ENCODE results near the gene RLF.

Gene RLF

DNA sequence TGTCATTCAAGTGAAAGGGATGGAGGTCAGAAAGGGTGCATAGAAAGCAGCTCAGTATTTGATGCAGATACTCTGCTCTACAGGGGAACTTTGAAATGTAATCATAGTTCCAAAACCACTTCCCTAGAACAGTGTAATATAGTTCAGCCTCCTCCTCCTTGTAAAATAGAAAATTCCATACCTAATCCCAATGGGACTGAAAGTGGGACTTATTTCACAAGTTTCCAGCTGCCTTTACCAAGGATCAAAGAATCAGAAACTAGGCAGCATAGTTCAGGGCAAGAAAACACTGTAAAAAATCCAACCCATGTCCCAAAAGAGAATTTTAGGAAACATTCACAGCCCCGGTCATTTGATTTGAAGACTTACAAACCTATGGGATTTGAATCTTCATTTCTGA lies 78.4 kb downstream of the RLF start:
- DNase-seq: no peak

DNA sequence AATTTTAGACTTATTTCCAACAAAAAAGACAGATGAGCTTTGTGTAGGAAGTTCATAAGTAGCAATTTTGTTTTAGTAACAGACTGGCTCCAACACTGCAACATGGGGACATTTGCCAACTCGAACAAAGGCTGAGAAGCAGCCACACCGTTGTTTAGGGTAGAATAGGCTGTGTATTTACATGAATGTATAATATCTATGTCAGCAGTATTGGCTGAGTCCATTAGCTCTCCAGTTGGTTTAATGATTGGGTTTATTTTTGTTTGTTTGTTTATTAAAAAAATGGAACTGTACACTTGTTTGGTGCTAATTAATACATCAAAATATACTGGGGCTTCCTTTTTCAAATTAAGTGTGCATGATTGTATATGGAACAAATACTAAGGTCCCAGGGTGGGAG lies 79.2 kb downstream of the RLF start:
- DNase-seq: no peak

DNA sequence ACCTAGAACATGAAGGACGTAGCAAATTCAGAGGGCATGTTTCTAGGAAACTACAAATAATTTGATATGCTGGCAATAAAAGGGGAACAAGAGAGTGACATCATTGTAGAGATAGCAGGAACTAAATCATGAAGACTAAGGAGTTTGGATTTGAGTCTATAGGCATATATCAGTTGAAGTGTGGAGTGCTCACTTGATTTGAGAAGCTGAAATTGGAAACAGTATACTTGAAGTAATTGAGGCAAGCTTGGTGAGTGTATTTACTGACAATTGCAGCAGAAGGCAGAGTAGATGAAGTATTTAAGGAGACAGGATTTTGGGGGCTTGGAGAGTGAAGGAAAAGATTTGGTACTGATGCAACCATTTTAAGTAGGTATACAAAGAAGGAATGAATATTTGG lies 80.2 kb downstream of the RLF start:
- no peak for DNase-seq

DNA sequence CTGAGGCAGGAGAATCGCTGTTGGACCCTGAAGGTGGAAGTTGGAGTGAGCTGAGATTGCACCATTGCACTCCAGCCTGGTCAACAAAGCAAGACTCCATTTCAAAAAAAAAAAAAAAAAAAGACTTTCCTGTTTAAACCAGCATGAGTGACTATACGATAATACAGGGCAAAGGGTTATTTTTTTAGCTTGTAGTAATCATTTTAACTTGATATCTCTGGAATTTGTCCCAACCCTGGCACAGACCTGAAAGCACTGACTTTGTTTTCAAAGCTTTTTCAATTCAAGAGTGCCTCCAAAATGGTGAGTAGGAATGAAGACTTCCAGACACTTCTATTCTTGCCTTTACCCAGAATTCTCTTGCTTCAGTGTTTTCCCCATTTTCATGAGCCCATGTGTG lies 82.2 kb downstream of the RLF start:
- DNase-seq: no peak

DNA sequence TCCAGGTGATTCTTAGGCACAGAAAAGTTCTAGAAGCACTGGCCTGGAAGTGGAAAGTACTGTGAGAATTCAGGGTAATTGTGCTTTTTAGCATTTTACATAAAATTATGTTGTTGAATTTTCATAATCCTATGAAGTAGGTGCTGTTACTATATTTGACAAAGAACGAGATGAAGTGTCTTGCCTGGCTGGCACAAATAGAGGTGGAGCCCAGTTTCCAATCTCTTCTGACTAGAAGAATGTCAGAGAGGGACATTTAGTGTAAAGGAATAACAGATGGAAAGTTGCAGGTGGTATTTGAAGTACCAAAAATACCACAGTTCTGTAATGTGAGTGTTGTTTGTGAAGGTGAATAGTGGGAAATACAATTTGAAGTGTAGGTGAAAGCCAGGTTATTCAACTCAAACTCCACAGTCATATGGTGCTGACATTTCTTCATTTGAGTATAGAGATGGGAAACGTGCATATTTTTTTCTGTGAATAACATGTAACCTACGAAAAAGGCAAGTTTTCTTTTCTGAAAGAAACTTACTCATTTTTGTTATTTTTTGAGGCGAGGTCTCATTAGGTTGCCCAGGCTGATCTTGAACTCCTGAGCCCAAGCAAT lies 83.1 kb downstream of the RLF start:
- DNase-seq: no peak

DNA sequence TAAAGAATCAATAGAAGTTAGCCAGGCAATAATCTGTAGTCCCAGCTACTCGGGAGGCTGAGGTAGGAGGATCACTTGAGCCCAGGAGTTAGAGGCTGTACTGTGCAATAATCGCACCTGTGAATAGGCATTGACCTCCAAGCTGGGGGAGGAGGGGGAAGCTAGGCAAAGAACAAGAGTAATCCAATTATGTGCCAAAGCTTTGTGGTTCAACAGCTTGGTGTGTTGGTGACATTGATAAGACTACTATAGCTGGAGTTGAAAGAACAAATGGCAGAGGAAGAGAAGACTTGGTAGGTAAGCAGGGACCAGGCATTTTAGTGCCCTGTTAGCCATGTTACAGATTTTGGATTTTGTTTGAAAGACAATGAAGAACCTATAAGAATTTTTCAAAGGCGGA lies 84.5 kb downstream of the RLF start:
- DNase-seq: no peak

DNA sequence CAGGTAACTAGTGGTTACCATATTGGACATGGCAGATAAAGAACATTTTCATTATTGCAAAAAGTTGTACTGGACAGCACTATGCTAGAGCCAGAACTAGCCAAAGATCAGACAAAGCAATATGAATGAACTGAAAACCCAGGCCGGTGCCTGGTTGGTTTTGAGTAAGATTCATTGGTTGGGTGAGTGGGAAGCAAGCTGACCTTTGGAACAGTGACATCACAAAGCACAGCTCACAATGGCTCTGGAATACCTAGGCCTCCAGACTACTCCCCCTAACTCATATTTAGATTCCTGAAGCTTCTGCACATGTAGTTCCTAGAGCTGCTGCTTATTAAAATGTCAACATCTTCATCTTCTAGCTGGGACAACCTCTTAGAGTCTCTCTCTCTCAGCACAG lies 86.5 kb downstream of the RLF start, which contains the start of gene TMCO2:
TMCO2 (plus strand) TSS at position 283 of the 400 bp plus-strand sequence; CDS start at position 340, 57 bp downstream.
- DNase-seq: no peak

DNA sequence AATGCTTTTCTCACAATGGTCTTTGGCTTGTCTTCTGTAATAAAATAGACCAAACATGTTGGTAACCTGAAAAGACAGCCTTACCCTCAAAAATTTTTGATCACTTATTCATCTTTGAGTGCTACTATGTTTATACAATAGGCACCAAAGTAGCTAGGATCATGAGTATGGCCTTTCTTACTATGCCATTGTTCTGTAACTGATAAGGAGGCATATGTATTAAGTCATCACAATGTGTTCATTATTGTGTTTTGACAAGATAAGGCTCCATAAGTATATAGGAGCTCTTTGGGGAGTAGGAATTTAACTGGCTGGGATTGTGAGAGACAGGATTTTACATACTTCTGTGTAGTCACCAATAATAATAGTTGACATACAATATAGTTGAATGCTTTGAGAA lies 87.2 kb downstream of the RLF start:
- DNase-seq: no peak

DNA sequence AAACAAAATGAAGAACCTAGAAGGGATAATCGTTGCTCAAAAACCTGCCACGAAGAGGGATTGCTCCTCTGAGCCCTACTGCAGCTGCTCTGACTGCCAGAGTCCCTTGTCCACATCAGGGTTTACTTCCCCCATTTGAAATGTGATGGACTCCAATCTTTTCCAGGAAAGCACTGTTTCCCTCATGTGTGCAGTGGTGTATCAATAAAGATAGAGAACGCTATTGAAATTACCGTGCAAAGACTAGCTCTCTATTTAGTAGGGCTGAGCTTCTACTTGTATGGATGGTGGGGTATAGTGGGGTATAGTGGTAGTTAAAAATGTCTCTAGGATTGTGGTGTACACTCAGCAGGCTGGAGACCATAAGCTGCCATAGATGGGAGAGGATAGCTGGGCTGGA lies 90.3 kb downstream of the RLF start:
- no peak for DNase-seq

DNA sequence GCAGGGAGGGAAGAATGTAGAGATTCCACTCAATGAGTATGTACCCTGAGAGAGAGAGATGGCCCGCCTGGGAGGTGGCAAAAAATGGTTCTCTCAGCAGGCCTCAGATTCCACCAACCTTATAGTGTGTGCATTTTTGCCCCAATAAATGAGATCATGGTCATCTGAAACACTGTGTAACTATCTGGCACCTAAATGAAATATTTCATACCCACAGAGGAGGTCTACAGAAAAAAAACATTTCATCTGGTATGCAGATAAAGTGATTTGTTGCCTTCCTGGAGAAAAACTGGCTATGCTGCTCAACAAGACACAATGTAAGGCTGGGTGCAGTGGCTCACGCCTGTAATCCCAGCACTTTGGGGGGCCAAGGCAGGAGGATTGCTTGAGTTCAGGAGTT lies 91.4 kb downstream of the RLF start:
- DNase-seq: no peak

DNA sequence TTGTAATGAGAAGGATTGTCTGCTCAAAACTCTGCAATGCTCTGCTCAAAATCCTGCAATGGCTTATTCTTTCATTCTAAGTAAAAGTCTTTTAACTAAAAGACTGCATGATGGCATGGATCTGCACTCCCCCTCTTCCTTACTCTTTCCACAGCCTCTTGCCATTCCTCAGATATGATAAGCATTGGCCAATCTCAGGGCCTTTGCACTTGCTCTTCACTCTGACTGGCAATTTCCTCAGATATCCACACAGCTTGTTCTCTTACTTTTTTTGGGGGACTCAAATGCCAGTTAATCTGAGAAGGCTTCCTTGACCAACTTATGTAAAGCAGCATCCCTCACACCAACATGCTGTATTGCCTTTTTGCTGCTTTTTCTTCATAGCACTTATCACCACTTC lies 94.0 kb downstream of the RLF start:
- no peak for DNase-seq

DNA sequence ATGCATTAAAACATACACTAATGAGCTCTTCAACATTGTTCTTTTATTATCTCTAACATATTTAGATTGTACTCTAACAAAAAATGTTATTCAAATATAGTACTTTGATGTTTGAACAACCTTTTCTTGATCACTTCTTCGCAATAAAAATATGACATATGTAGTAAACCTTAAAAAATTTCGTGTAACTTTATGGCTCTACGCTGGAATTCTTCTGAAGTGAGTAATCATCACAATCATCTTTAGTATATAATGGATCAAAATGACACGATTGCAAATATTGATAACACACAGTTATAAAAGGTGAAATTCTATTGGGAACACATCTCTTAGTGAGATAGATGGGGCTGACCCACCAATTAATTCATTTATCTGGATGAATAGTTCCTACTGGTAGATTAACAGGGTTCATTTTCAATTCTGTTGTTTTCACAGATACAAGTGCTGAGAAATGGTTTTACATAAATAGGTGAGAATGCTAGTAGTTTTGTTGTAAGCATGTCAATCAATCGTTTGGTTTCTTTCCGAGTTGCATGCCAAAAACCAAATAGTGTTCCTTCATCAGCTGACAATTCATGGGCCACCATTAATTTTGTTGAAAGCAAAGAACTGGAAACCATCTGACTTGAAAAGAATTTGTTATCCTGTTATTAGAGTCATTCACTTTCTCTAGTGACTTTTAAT lies 95.4 kb downstream of the RLF start:
- no peak for DNase-seq

DNA sequence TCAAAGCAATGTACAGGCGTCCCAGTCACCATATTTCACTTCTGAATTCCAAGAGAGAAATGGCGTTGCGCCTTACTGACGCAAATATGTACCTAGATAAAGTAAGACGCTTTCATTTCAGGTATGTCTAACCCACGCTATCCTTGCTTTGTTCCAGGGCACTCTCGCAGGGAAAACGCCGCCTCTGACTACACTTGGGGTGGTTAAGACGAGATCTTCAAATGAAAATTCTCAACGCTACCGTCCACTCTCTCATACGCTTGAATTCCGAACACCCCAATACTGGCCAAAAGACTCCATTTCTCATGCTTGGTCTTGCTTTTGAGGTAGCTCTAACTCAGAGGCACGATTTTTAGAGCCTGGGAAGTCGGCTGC lies 96.1 kb downstream of the RLF start:
- no peak for DNase-seq

DNA sequence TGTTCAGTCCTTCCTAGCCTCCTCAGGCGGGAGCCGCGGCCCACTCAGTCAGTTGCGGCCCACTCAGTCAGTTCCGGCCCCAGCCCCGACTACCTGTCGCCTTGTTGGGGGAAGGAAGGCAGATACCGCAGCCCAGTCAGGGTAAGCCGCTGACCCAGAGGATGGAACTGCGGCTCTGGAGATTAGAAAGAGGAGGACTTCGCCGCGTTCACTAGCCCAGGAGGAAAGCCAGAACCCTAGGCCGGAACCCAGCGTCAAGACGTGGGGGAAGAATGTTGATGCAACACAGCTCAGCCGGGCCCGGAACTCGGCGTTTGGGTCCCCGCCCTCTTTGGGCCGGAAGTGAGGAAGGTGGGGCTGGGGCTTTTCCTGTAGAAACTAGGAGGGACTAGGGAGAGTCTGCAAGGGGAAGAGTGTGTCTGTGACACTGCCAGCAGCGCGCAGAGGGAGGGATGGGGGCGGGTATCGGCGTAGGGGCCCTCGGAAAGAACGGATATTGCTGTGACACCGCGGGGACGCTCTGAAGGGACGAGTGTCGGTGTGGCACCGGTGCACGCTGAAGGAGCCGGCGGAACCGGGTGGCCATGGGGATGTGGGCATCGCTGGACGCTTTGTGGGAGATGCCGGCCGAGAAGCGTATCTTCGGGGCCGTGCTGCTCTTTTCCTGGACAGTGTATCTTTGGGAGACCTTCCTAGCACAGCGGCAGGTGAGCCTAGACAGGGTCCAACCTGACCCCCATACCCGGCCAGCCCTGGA lies 96.7 kb downstream of the RLF start, which contains the start of gene ZMPSTE24:
ZMPSTE24 (plus strand) TSS at position 549 of the 757 bp plus-strand sequence; CDS start at position 585, 36 bp downstream.
- DNase-seq: peak; percentile 96

DNA sequence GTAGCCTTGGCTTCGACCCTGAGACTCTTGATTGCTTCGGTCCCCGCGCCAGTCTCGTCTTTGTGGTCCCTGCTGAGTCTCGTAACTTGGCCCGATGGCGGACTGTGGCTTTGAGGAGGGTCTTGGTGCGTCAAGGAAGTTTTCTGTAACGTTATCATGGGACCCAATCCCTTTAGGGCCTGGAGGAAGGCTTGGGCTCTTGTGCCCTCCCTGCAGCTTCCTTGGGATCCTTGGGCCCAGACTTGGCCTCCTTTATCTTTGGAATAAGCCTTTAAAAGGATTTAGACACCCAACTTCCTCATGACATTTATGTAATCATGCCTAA lies 97.2 kb downstream of the RLF start:
- DNase-seq: no peak

DNA sequence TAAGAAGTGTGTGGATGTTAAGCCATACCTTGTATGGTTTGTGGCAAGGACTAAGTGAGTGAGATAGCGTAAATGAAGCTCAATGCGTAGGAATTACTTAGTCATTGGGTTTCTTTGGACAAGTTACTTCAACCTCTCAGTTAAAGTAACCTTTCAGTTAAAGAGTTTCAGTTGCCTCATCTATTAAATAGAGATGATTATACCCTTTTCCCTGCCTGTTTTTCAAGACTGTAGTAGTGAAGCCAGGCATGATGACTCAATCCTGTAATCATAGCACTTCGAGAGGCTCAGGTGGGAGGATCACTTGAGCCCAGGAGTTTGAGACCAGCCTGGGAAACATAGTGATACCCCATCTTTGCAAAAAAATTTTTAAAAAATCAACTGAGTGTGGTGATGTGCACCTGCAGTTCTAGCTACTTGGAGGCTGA lies 103.2 kb downstream of the RLF start:
- no peak for DNase-seq

DNA sequence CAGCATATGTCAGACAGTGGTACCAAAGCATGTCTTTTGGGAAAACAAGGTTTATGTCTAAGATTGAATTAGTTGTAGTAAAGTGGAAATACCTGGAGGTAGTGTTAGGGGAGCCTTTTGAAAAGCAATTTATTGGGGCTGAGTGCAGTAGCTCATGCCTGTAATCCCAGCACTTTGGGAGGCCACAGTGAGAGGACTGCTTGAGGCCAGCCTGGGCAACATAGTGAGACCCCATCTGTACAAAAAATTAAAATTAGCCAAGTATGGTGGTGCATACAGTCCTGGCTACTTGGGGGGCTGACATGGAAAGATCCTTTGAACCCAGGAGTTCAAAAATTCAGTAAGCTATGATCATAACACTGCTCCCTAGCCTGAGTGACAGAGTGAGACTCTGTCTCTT lies 104.1 kb downstream of the RLF start:
- no peak for DNase-seq

DNA sequence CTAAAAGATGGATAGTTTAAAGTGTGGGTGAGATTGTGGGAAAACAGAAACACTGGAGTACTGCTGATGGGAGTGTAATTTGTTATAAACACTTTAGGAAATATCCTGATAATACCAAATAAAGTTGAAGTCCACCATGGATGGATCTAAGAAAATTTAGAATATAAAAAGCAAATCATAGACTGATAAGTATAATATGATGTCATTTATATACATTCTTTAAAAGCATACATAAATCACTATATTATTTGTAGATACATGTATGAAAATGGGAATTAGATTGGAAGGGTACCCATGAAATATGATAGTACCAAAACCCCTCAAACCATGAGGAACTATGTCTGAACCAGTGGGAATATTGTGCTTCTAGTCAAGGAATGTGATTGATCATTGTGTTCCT lies 104.7 kb downstream of the RLF start:
- no peak for DNase-seq

DNA sequence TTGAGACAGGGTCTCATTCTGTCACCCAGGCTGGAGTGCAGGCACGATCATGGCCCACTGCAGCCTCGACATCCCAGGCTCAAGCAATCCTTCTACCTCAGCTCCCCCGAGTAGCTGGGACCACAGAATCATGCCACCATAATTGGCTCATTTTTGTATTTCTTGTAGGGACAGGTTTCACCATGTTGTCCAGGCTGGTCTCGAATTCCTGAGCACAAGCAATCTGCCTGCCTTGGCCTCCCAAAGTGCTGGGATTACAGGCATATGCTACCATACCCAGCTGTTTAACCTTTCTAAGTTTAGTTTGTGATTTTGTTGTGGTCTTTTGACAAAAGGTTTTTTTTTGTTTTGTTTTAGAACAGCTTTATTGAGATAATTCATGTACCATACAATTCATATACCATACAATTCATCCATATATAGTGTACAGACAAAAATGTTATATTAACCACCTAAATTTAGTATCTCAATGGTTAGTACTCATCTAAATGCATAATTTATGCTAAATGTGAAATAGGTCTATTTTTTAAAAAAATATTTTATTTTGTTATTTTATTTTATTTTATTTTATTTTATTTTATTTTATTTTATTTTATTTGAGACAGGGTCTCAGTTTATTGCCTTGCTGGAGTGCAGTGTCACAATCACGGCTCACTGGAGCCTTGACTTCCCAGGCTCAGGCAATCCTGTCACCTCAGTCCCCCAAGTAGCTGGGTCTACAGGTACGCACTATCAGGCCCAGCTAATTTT lies 105.8 kb downstream of the RLF start:
- no peak for DNase-seq

DNA sequence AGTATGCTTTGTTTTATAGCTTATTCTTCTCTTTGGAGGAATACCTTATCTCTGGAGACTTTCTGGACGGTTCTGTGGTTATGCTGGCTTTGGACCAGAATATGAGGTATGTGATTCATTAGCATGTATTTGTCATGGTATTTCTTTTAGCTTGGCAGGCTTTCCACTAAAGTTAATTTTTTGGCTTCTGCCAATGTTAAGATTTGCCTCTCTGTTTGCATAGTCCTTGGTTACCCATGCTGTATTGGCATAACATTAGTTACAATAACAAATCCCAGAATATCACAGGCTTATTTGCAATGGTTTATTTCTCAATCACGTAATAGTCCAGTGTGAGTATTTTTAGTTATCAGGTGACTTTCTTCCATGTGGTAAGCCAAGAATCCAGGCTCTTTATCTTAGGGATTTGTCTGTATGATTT lies 106.6 kb downstream of the RLF start:
- no peak for DNase-seq

DNA sequence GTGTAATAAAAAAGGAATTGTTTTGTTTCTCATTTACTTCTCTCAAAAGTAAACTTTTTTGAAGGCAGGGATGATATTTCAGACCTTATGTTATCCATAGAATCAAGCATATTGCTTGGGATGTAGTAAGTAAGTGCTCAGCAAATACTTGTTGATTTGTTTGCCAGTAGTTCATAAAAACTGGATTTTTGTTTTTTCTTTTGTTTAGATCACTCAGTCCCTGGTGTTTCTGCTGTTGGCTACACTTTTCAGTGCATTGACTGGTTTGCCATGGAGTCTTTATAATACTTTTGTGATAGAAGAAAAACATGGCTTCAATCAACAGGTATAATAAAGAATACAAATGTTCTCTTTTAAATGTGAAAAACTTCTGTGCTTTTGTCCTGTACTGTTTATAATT lies 107.0 kb downstream of the RLF start:
- no peak for DNase-seq

DNA sequence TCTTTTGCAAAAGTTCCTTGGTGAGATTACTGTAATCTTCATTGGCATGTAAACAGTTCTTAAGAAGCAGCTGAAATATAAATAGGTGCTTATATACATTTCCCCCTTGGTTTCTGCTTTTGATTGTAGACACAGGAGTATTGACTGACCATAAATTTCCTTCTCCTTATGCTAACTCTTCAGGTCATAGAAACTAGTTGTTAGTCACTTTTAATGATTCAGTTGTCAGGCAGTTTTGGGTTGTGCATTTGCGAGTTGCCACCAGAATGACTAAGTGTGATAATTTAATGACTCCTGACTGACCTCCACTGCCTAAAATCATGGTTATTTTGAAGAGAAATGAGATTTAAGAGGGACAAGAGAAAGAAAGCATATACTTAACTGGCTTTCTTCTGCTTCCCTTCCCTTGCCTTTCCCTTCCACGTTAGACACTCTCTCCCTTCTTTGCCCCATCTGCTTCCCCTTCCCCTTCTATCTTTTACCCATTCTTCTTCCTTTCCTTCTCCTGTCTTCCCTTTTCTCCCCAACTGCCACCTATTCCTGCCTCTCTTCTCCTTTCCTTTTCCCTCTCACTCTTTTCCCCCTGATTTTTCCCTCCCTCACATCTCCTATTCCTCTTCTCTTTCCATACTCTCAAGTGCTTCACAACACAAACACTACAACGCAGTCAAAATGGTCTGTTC lies 109.1 kb downstream of the RLF start:
- no peak for DNase-seq

DNA sequence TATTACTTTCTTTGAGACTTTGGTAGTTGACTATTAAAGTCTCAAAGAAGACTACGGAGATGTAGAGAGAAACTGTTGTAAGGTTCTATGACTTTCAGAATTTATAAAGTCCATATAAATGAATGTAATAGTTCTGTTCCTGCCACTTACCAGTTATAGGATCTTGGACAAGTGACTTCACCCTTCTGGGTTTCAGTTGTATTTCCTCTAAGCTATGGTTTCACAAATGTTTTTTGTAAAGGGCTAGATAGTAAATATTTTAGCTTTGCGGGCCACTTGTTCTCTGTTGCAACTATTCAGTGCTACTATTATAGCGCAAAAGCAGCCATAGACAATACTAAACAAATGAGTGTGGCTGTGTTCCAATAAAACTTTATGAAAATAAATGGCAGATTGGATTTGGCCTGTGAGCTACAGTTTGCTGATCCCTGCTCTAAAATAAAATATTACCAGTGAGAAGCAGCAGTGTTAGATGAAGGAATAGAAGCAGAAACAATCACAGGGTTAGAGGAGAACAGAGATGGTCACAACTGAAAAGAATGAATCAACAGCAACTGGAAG lies 111.5 kb downstream of the RLF start:
- no peak for DNase-seq
